WTC11 (cell line): ENCODE measurements around the gene ELP5. TPM values are rescaled to one million over a fixed set of nuclear protein-coding genes. Genes with fewer than 3 reads are reported as not detected.

ENCODE experiments used
- ATAC-seq: fragments of 200-7000 bp; cut with Tn5 transposase; 2 replicates; pipeline ENCODE4 v1.10.0; 2021; ENCODE audit warnings: mild to moderate bottlenecking, moderate library complexity
- CTCF ChIA-PET: fragments of 300-600 bp; sonication (Branson Sonifier 250); formaldehyde crosslinking; loops from one replicate; lab custom pipeline; 2021; ENCODE audit warnings: antibody characterized with exemption; lab: Charles Lee
- POLR2A ChIA-PET: fragments of 350-600 bp; sonication (Branson Sonifier 250); formaldehyde crosslinking; loops from one replicate; lab custom pipeline; 2021; ENCODE audit warnings: antibody characterized with exemption; lab: Charles Lee
- DNase-seq: peaks from one replicate; pipeline ENCODE4 v3.0.0; 2021; ENCODE audit warnings: low spot score
- H3K27ac Mint-ChIP-seq: 2 replicates; pipeline ENCODE4 v1.8.0; 2021; ENCODE audit warnings: mixed read lengths
- H3K27me3 Mint-ChIP-seq: 2 replicates; pipeline ENCODE4 v1.8.0; 2021; ENCODE audit warnings: low read depth, mild to moderate bottlenecking, moderate library complexity, mixed read lengths
- H3K36me3 Mint-ChIP-seq: 2 replicates; pipeline ENCODE4 v1.8.0; 2021; ENCODE audit warnings: mixed read lengths
- H3K4me1 Mint-ChIP-seq: 2 replicates; pipeline ENCODE4 v1.8.0; 2022; ENCODE audit warnings: mixed read lengths
- H3K4me3 Mint-ChIP-seq: 2 replicates; pipeline ENCODE4 v1.8.0; 2021; ENCODE audit warnings: mild to moderate bottlenecking, moderate library complexity, mixed read lengths
- H3K9me3 Mint-ChIP-seq: 2 replicates; pipeline ENCODE4 v1.8.0; 2021; ENCODE audit warnings: mixed read lengths
- ERG ChIP-seq: fragments of 250-450 bp; sonication (Bioruptor Pico); IDR thresholded peaks from 2 replicates; pipeline ENCODE4 v1.8.0; 2021; ENCODE audit warnings: mild to moderate bottlenecking
- ETV6 ChIP-seq: sonication (generic); formaldehyde crosslinking; IDR thresholded peaks from 2 replicates; pipeline ENCODE4 v1.8.1; 2022; ENCODE audit warnings: mild to moderate bottlenecking, missing genetic modification reagents
- FOXP1 ChIP-seq: sonication (generic); formaldehyde crosslinking; IDR thresholded peaks from 2 replicates; pipeline ENCODE4 v1.8.0; 2022; ENCODE audit warnings: missing genetic modification reagents, mild to moderate bottlenecking, moderate library complexity, borderline replicate concordance
- NFYB ChIP-seq: sonication (generic); formaldehyde crosslinking; conservative IDR thresholded peaks from 2 replicates; pipeline ENCODE4 v1.8.0; 2022; ENCODE audit warnings: low read depth, missing genetic modification reagents
- OVOL2 ChIP-seq: fragments of 250-450 bp; sonication (Bioruptor Pico); IDR thresholded peaks from 2 replicates; pipeline ENCODE4 v1.9.0; 2021; ENCODE audit warnings: mild to moderate bottlenecking, borderline replicate concordance
- PRDM15 ChIP-seq: sonication (generic); formaldehyde crosslinking; IDR thresholded peaks from 2 replicates; pipeline ENCODE4 v1.8.0; 2022; ENCODE audit warnings: missing genetic modification reagents
- STAT6 ChIP-seq: sonication (generic); formaldehyde crosslinking; conservative IDR thresholded peaks from 2 replicates; pipeline ENCODE4 v1.8.1; 2023; ENCODE audit warnings: mild to moderate bottlenecking, low read depth, missing genetic modification reagents, moderate library complexity
- TCF7 ChIP-seq: sonication (generic); formaldehyde crosslinking; IDR thresholded peaks from 2 replicates; pipeline ENCODE4 v1.8.0; 2022; ENCODE audit warnings: mild to moderate bottlenecking, low read depth, missing genetic modification reagents, moderate library complexity
- ZNF416 ChIP-seq: fragments of 250-450 bp; sonication (Bioruptor Pico); IDR thresholded peaks from 2 replicates; pipeline ENCODE4 v1.9.0; 2021; ENCODE audit warnings: mild to moderate bottlenecking, inconsistent platforms
- ZNF423 ChIP-seq: fragments of 250-450 bp; sonication (Bioruptor Pico); IDR thresholded peaks from 2 replicates; pipeline ENCODE4 v2.1.2; 2022; ENCODE audit warnings: mild to moderate bottlenecking, moderate library complexity
- ZNF425 ChIP-seq: fragments of 250-450 bp; sonication (Bioruptor Pico); conservative IDR thresholded peaks from 2 replicates; pipeline ENCODE4 v1.9.0; 2021; ENCODE audit warnings: mild to moderate bottlenecking
- total RNA-seq: library from RNA; stranded (reverse); gene quantifications from 3 replicates; pipeline ENCODE4 v1.2.3, GENCODE V29; 2021

Gene ELP5
- total RNA-seq, 1 experiment from 2014 or later: 101 TPM

- POLR2A ChIA-PET: interaction anchor here (1.3 kb wide), 1 partner anchor 8 kb away, joined by 4 read pairs; the partner anchor contains the start of gene DVL2
- H3K36me3 Mint-ChIP-seq: peaks cover 44% of the 10 kb centered on the region
- H3K27me3 Mint-ChIP-seq: no peaks in the 10 kb centered on the region
- CTCF ChIA-PET: no interaction called here
- ATAC-seq: no peak
- TF ChIP-seq OVOL2 (CRISPR knock-in tag): no peak
- no peak for TF ChIP-seq ZNF423 (CRISPR knock-in tag)
- no peak for TF ChIP-seq PRDM15
- no peak for TF ChIP-seq ETV6 (CRISPR knock-in tag)
- H3K27ac Mint-ChIP-seq: no peak overlapping the region
- H3K4me1 Mint-ChIP-seq: peaks cover 7% of the 10 kb centered on the region
- no peak overlapping the region for H3K4me3 Mint-ChIP-seq
- DNase-seq: no peak
- H3K9me3 Mint-ChIP-seq: no peaks in the 10 kb centered on the region
Observed at GRCh38 chr17:7225711-7226331, 26.2 kb upstream of the ELP5 start.

- peaks cover 46% of the 10 kb centered on the region for H3K36me3 Mint-ChIP-seq
- H3K27me3 Mint-ChIP-seq: no peaks in the 10 kb centered on the region
- no peaks in the 10 kb centered on the region for H3K9me3 Mint-ChIP-seq
- H3K27ac Mint-ChIP-seq: no peak overlapping the region
- DNase-seq (no peak), ATAC-seq (no peak)
- CTCF ChIA-PET: no interaction called here
- H3K4me1 Mint-ChIP-seq: peaks cover 2% of the 10 kb centered on the region
- POLR2A ChIA-PET: no interaction called here
- no peak for TF ChIP-seq FOXP1
- no peak for TF ChIP-seq STAT6 (CRISPR knock-in tag)
- no peak for TF ChIP-seq ETV6 (CRISPR knock-in tag)
- no peak for TF ChIP-seq ZNF416 (CRISPR knock-in tag)
- no peak for TF ChIP-seq NFYB (CRISPR knock-in tag)
- no peak for TF ChIP-seq ERG (CRISPR knock-in tag)
- TF ChIP-seq TCF7: no peak
- TF ChIP-seq ZNF425 (CRISPR knock-in tag): no peak
- no peak overlapping the region for H3K4me3 Mint-ChIP-seq
Observed at GRCh38 chr17:7226721-7227710, 25.0 kb upstream of the ELP5 start.
